ENCODE measurements around the gene FLVCR2.

Gene FLVCR2

GRCh38 chr14:75627406-75627805 is 49.0 kb downstream of the FLVCR2 start:
- no peak for DNase-seq (ENCODE audit: insufficient read length, low spot score)
- no peak for TF ChIP-seq CTCF (IDR thresholded peaks at IDR 0.05; ENCODE audit: insufficient read depth, missing control alignments)
- no peak for FAIRE-seq

- DNase-seq (ENCODE audit: insufficient read length, low spot score): no peak
- TF ChIP-seq CTCF (IDR thresholded peaks at IDR 0.05; ENCODE audit: insufficient read depth, missing control alignments): no peak
- no peak for FAIRE-seq
Measured at GRCh38 chr14:75628816-75629215, 50.4 kb downstream of the FLVCR2 start.

- TF ChIP-seq CTCF (IDR thresholded peaks at IDR 0.05; ENCODE audit: insufficient read depth, missing control alignments): no peak
Measured at GRCh38 chr14:75630695-75631452, 52.5 kb downstream of the FLVCR2 start.

GRCh38 chr14:75631453-75631831 is 53.0 kb downstream of the FLVCR2 start:
- no peak for FAIRE-seq
- TF ChIP-seq CTCF (IDR thresholded peaks at IDR 0.05; ENCODE audit: insufficient read depth, missing control alignments): no peak
- DNase-seq (ENCODE audit: insufficient read length, low spot score): no peak

More at GRCh38 chr14:75630695-75631452, 52.5 kb downstream of the FLVCR2 start:
- DNase-seq (ENCODE audit: insufficient read length, low spot score): no peak
- FAIRE-seq: no peak

- no peak for TF ChIP-seq CTCF (IDR thresholded peaks at IDR 0.05; ENCODE audit: insufficient read depth, missing control alignments)
- DNase-seq (ENCODE audit: insufficient read length, low spot score): no peak
Measured at GRCh38 chr14:75634848-75635247, 56.4 kb downstream of the FLVCR2 start.

GRCh38 chr14:75636100-75636692 is 57.8 kb downstream of the FLVCR2 start:
- FAIRE-seq (no peak), DNase-seq (ENCODE audit: insufficient read length, low spot score) (peak; percentile 30)
- no peak for TF ChIP-seq CTCF (IDR thresholded peaks at IDR 0.05; ENCODE audit: insufficient read depth, missing control alignments)

More at GRCh38 chr14:75634848-75635247, 56.4 kb downstream of the FLVCR2 start:
- FAIRE-seq: no peak

GRCh38 chr14:75640876-75641275 is 62.5 kb downstream of the FLVCR2 start:
- FAIRE-seq (no peak), DNase-seq (ENCODE audit: insufficient read length, low spot score) (no peak)
- no peak for TF ChIP-seq CTCF (IDR thresholded peaks at IDR 0.05; ENCODE audit: insufficient read depth, missing control alignments)
